HepG2 (cell line): ENCODE data around the gene PIP4K2C.

Experiments used
- ATF2 ChIP-seq: sonication (generic); formaldehyde crosslinking; IDR thresholded peaks from 2 replicates; pipeline ENCODE4 v1.4.0; 2020; ENCODE audit warnings: missing genetic modification reagents
- CTCF ChIP-seq: sonication (generic); formaldehyde crosslinking; IDR thresholded peaks from 2 replicates; pipeline ENCODE4 v1.5.0; 2020; ENCODE audit warnings: mild to moderate bottlenecking, missing genetic modification reagents, moderate library complexity
- ETV6 ChIP-seq: sonication (generic); formaldehyde crosslinking; conservative IDR thresholded peaks from 2 replicates; pipeline ENCODE4 v1.4.0; 2020; ENCODE audit warnings: missing genetic modification reagents
- HOXA5 ChIP-seq: sonication (generic); formaldehyde crosslinking; IDR thresholded peaks from 2 replicates; pipeline ENCODE4 v1.4.0; 2020; ENCODE audit warnings: missing genetic modification reagents
- MEF2D ChIP-seq: sonication (generic); formaldehyde crosslinking; IDR thresholded peaks from 2 replicates; pipeline ENCODE4 v1.5.1; 2020; ENCODE audit warnings: mild to moderate bottlenecking, missing genetic modification reagents
- POLR2G ChIP-seq: fragments of 200-400 bp; formaldehyde crosslinking; IDR thresholded peaks from 2 replicates; pipeline ENCODE4 v1.6.1; 2018; ENCODE audit warnings: mild to moderate bottlenecking, low read depth, low read length, moderate library complexity
- SNRNP70 ChIP-seq: fragments of 200-400 bp; formaldehyde crosslinking; IDR thresholded peaks from 2 replicates; pipeline ENCODE4 v1.6.1; 2017; ENCODE audit warnings: mild to moderate bottlenecking, low read depth, low read length, moderate library complexity
- SRF ChIP-seq: IDR thresholded peaks from 2 replicates; pipeline ENCODE4 v1.6.1; 2011; ENCODE audit warnings: mild to moderate bottlenecking, low read depth, low read length, moderate library complexity
- YY1 ChIP-seq: IDR thresholded peaks from 2 replicates; pipeline ENCODE4 v1.6.1; 2011; ENCODE audit warnings: low read length, low read depth, moderate library complexity, mild to moderate bottlenecking; ENCODE audit not compliant: insufficient read depth, insufficient replicate concordance
- ZNF253 ChIP-seq: sonication (generic); formaldehyde crosslinking; IDR thresholded peaks from 2 replicates; pipeline ENCODE4 v1.8.0; 2022; ENCODE audit warnings: mild to moderate bottlenecking, missing genetic modification reagents, borderline replicate concordance
- ZNF292 ChIP-seq: sonication (generic); formaldehyde crosslinking; IDR thresholded peaks from 2 replicates; pipeline ENCODE4 v1.8.1; 2022; ENCODE audit warnings: mild to moderate bottlenecking, low read depth, missing genetic modification reagents, borderline replicate concordance
- TF ChIP-seq, protein P1 (sequence below): sonication (generic); formaldehyde crosslinking; conservative IDR thresholded peaks from 2 replicates; pipeline ENCODE4 v1.4.0; 2020; ENCODE audit warnings: missing genetic modification reagents
- TF ChIP-seq, protein P2 (sequence below): IDR thresholded peaks from 2 replicates; pipeline ENCODE4 v1.6.1; 2016; ENCODE audit warnings: low read depth, missing genetic modification reagents, missing compliant biosample characterization

DNA sequence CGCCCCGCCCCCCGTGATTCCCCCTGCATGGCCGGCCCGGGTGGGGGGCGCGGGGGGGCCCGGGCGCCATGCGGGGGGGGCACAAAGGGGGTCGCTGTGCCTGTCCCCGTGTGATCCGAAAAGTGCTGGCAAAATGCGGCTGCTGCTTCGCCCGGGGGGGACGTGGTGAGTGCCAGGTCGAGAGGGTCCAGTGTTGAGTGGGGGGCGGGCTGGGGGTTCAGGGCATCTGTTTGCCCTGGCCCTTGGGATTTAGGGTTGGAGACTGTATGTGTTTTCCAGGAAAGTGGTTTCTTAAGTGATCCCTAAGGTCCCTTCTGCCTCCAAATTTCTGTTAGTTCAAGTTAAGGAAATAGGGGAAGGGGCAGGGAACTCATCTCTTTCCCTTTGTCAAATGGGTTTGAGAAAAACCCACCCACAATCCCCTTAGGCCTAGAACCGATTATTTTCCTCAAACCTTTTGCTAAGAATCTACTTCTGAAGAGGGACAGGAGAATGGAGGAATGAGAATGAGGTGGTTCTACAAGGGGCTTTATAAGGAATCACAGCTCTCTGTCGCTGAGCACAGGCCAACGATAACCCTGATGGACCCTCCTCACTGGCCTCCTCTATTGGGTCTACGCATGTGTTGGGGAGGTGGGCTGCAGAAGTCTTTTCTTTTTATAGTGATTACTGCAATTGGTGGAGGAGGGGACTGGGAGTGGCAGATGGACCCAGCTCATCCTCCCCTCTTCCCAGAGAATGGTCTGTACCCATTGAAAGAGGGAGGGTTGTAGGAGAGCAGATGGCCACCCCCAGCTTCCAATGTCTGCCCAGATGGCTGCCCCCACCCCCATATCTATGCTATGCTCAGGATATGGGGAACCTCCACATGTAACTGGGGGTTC, 21.1 kb downstream of the PIP4K2C start:
- TF ChIP-seq POLR2G (no peak), ATF2 (no peak), ZNF253 (no peak), MEF2D (CRISPR knock-in tag) (no peak), SRF (no peak), CTCF (CRISPR knock-in tag) (no peak), ETV6 (CRISPR knock-in tag) (no peak), SNRNP70 (no peak), HOXA5 (CRISPR knock-in tag) (no peak), ZNF292 (CRISPR knock-in tag) (no peak), YY1 (no peak)
- TF ChIP-seq, protein P1, sequence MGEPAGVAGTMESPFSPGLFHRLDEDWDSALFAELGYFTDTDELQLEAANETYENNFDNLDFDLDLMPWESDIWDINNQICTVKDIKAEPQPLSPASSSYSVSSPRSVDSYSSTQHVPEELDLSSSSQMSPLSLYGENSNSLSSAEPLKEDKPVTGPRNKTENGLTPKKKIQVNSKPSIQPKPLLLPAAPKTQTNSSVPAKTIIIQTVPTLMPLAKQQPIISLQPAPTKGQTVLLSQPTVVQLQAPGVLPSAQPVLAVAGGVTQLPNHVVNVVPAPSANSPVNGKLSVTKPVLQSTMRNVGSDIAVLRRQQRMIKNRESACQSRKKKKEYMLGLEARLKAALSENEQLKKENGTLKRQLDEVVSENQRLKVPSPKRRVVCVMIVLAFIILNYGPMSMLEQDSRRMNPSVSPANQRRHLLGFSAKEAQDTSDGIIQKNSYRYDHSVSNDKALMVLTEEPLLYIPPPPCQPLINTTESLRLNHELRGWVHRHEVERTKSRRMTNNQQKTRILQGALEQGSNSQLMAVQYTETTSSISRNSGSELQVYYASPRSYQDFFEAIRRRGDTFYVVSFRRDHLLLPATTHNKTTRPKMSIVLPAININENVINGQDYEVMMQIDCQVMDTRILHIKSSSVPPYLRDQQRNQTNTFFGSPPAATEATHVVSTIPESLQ (CRISPR knock-in tag) = no peak
- TF ChIP-seq, protein P2, sequence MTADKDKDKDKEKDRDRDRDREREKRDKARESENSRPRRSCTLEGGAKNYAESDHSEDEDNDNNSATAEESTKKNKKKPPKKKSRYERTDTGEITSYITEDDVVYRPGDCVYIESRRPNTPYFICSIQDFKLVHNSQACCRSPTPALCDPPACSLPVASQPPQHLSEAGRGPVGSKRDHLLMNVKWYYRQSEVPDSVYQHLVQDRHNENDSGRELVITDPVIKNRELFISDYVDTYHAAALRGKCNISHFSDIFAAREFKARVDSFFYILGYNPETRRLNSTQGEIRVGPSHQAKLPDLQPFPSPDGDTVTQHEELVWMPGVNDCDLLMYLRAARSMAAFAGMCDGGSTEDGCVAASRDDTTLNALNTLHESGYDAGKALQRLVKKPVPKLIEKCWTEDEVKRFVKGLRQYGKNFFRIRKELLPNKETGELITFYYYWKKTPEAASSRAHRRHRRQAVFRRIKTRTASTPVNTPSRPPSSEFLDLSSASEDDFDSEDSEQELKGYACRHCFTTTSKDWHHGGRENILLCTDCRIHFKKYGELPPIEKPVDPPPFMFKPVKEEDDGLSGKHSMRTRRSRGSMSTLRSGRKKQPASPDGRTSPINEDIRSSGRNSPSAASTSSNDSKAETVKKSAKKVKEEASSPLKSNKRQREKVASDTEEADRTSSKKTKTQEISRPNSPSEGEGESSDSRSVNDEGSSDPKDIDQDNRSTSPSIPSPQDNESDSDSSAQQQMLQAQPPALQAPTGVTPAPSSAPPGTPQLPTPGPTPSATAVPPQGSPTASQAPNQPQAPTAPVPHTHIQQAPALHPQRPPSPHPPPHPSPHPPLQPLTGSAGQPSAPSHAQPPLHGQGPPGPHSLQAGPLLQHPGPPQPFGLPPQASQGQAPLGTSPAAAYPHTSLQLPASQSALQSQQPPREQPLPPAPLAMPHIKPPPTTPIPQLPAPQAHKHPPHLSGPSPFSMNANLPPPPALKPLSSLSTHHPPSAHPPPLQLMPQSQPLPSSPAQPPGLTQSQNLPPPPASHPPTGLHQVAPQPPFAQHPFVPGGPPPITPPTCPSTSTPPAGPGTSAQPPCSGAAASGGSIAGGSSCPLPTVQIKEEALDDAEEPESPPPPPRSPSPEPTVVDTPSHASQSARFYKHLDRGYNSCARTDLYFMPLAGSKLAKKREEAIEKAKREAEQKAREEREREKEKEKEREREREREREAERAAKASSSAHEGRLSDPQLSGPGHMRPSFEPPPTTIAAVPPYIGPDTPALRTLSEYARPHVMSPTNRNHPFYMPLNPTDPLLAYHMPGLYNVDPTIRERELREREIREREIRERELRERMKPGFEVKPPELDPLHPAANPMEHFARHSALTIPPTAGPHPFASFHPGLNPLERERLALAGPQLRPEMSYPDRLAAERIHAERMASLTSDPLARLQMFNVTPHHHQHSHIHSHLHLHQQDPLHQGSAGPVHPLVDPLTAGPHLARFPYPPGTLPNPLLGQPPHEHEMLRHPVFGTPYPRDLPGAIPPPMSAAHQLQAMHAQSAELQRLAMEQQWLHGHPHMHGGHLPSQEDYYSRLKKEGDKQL (CRISPR knock-in tag) = no peak
